ENCODE measurements around the gene CTDSPL.
A peak's percentile ranks its signal among the peaks of the same experiment; 100 is the strongest.
"Not testable (repeated sequence)": the region's sequence is repeated elsewhere in the genome, so short reads cannot be mapped to it uniquely, and the experiment has no call there.

CTDSPL gene

DNA sequence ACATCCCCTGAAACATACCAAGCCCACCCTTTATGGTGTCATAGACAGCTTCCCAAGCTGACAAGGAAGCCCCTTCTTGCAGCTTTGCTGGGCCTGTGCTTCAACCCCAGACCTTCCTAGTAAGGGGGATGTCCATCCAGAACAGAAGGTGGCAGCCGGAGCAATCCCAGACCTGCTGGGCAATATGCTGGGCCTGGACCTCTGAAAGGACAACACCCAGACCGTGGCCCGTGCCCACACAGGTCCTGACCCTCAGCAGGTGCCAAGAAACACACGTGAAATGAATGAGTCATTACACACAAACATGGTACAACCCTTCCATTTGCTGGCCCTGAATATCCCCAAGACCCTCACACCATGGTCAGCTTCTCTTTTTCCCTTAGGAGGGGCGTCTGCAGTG is 109.1 kb downstream of the CTDSPL start:
- DNase-seq = no peak

DNA sequence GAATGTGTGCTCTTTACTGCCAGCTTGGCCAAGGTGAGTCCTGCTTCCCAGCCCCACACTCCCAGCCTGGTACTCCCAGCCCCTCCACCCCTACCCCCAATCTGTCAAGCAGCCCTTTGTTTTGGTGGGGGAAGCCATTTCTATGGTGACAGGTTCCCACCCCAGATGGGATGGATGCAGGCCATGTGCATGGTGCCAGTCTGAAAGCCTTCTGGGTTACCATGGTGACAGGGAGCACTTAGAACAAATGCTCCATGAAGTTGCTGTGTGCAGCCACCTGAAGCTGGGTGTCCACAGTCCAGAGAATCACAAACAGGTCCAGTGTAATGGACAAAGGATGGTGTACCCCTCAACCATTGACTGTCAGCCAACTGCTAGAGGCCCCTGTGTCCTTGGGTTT is 109.8 kb downstream of the CTDSPL start:
- DNase-seq = peak; percentile 42

GRCh38 chr3:37972056-37972455 is 110.4 kb downstream of the CTDSPL start:
- DNase-seq = not testable (repeated sequence)

DNA sequence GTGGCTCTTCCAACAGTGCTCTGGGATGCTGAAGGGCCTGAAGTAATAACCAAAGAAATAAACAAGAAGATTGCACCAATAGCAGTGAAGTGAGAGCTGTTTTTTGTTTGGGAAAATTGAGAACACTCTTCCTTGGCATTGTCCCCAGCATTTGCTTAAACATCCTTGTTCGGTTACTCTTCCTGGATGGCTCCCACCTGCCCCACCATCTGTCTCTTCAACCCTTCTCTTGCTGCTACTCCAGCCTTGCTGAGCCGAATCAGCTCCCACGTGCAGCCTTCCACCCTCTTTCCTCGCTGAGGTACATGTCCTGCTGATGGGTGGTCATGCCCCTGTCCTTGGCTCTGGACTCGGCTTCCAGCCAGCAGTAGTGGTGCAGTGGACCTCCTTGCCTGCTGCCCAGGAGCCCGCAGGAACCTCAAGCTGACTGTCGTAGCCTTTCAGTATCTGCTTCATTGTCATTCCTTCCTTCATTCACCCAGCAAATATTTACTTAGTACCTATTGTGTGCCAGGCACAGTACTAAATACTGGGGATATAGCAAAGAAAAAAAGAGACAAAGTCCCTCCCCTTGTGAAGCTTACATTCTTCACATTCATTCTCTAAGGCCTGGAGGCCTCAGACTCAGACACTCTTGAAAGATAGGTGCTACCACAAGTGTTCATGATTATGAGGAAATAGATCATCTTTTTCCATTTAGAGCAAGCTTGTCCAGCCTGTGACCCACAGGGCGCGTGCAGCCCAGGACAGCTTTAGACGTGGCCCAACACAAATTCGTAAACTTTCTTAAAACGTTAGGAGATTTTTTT is 111.8 kb downstream of the CTDSPL start:
- DNase-seq = peak; percentile 74

DNA sequence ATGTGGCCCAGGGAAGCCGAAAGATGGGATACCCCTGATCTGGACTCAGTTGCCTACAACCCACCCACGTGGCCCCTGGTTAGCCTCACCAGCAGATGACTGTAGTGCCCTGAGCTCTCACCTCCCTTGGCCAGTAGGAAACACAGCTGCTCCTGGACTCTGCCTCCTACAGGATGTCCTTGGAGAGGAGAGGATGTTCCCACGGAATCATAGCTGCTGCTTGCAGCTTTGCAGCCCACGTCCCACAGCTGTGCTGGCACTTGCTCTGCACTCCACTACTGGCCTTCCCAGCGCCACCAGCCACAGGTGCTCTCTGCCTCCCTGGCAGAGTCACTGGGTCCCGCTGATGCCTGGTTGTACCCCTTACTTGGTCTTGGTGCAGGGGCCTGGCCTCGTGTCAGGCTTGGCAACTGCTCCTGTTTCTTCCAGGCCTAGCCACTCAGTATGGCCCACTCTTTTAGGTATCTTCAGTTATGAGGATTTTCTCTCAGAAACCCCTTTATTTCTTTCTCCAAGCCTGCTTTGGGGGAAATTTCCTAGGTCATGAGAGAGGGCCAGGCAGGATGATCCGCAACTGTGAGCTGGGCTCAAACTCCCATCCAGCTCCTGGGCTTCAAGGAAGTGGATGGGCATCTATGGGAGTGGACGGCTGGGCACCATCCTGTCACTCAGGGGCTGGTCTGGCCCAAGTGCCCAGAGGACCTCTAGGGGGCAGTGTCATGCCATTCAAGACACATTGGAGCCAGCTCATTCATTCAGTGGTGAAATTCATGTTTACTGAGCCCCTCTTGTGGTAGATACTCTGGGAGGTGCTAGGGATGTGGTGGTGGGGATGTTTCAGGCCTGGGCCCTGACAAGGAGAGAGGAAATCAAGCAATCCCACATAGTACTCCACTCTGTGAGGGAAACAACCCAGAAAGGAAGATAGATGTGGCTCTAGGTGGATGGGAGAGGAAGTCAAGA is 112.7 kb downstream of the CTDSPL start:
- peak; percentile 45 for DNase-seq

GRCh38 chr3:37979541-37980461 is 118.1 kb downstream of the CTDSPL start:
- no peak for DNase-seq

DNA sequence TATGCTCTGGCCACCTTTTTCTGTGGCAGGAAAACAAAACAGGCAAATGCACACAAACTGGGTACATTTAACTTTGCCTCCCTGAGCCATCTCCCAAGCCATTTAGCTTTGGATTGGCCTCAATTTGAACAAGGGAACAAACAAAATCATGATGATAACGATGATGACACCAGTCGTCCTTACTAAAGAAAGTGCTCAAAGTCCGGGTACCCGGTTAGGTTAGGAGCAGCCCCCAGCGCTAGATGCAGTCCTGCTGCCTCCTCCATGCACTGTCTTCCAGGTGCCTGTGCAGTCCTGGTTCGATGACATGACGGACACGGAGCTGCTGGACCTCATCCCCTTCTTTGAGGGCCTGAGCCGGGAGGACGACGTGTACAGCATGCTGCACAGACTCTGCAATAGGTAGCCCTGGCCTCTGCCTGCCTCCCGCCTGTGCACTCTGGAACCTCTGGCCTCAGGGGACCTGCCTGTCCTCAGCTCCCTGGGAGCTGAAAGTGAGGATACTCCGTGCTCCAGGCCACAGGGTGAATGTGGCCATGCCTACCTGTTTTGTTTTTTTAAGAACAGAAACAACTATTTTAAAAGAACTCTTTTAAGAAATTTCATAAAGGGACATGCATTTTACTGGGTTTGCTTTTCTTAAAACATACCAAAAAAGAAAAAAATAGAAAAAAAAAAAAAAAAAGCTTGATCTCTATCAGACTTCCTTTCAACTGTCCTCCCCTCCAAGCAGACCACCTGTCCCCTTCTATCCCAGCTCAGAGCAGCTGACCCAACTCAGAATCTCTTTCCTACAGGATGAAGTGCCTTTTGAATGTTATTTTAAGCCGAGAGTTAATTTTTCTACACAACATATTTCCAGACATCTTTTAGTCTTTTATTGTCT is 119.0 kb downstream of the CTDSPL start:
- no peak for DNase-seq

GRCh38 chr3:37981348-37981664 is 119.6 kb downstream of the CTDSPL start:
- no peak for DNase-seq

DNA sequence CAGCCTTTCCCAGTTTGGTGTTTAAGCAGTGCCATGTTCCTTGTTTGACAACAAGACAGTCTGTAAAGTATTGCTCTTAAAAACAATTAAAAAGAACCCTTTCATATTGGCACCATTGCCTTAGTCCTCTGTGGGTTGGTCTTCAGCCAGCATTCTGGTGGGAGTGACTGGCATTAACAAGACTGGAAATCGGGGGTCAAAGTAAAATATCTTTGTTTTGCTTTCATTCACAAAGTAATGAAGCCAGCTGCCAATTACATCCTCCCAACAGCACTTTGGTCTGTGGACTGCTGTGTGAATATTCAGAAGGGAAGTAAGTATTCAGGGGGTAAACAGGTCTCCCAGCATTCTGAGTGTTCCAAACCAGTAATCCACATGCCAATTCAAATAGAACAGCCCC is 120.7 kb downstream of the CTDSPL start:
- DNase-seq = no peak

- no peak for DNase-seq
Observed at GRCh38 chr3:37984051-37984450, 122.4 kb downstream of the CTDSPL start.

DNA sequence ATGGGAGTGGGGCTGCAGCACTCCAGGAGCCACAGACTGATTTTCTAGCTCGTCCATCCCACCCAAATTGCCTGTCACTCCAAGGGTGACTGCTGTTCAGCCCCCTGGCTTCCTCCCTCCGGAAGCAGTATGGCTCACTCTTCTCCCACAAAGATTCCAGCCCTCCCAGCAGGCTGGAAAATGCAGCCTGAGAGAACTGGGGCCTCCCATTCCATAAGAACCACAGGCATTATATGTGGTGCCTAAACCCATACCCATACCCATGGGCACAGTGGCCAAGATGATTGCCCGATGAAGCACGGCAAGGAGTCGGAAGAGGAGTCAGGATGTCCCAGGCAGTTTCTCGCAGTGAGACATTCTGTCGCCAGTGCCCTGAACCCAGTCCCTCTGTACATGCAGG is 122.9 kb downstream of the CTDSPL start:
- no peak for DNase-seq

DNA sequence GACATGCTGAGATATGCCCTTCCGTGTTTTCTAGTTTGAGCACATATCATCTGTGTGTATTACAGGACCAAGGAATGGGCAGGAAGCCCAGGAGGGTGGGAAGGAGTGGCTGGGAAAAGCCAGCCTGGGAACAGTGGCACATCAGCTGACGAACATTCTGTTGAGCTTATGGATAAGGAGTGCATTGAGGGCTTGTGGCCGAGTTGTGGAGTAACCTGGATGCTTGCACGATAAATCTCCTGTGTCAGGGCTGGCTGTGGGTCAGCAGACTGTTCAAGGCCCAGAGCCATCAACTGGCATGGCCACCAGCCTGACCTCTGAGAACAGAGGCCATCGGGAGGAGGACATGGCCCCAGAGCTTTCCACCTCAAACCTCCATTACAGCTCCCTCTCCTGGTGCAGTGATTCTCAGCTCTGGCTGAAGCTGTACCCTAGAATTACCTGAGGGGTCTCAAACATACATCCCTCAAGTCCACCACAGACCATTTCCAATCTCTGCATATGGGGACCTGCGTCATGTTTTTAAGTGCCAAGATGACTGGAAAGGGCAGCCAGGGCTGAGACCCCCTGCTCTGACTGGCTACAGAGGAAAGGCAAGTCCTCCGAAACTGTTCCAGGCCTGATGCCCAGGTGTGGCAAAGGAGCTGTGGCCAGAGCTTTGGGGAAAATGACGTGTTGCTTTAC is 124.1 kb downstream of the CTDSPL start:
- DNase-seq = no peak

DNA sequence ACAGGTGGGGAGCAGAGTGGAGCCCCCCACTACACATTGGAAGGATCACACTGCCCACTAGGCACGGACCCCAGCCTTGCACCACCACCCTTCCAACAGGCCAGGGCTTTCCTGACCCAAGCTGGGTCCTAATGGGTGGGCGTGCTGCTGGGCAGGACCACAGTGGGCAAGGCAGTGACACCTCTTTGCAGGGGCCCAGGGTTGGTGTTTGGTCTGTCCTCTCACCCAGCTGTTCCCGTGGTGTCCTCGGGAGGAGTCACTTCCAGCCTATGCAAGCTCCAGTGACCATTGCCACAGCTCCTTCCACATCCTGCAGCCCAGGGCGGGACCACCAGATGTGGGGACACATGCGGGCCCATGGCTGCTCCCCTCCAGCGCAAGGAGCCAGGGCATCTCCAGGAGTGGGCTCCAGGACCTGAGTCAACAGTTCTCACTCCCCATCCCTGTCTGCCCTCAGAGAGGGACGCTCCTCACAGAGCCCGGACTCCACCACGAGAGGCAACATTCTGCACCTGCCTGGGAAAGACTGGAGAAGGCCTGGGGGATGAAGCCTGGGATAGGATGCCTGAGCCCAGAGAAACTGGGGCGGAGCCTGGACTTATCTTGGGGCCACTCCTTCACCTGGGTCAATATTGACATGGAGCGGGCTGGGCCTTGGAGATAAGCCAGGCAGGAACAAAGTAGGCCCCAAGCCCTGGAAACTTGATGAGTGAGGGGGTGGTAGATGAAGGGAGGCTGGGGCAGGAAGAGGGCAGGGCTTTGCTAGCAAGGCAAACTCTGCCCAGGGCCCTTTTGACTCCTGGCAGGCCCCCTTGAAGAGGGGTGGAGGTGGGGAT is 125.0 kb downstream of the CTDSPL start:
- no peak for DNase-seq

DNA sequence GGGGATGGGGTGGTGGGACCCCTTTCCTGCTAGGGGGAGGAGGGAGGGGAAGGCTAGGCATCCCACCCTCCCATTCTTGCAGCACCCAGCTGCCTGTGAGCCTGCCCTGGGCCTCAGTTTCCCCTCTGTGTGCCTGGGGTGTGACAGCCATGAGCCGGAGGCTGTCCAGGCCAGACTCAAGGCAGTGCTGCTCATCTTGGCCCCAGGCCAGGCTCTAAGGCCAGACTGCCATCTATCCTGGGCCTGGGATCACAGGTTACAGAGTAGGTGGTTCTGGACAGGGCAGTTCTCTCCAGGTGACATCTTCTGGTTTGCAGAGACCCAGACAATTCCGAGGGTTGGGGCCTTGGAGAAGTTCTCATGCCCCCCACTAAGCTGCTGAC is 125.6 kb downstream of the CTDSPL start:
- DNase-seq = no peak

DNA sequence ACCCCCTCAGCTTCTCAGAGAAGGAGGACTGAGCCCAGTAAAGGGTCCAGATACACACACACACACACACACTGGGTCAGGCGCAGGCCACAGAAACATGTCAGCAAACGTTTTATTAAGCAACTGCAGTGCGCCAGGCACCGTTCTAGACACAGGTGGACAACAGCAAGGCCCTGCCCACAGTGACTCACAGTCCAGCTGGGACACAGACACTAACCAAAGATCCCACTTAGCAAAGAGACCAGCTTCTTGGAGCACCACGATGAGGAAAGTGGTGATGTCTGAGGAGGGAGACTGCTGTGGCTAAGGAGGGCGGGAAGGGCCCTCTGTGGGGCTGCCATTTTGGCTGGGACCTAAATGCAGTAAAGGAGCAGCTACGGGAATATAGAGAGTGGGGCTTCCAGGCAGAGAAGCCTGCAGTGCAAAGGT is 126.1 kb downstream of the CTDSPL start:
- DNase-seq = no peak

DNA sequence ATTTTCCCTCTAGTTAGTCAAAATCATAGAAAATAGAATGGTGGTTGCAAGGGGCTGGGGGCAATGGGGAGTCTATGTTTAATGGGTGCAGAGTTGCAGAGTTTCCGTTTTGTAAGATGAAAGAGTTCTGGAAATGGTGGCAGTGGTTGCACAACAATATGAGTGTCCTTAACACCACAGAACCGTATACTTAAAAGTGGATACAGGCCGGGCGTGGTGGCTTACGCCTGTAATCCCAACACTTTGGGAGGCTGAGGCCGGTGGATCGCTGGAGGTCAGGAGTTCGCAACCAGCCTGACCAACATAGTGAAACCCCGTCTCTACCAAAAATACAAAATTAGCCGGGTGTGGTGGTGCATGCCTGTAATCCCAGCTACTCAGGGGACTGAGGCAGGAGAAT is 126.7 kb downstream of the CTDSPL start:
- DNase-seq = not testable (repeated sequence)

GRCh38 chr3:37988931-37989525 is 127.3 kb downstream of the CTDSPL start:
- DNase-seq = no peak

- no peak for DNase-seq
Observed at GRCh38 chr3:37989821-37990480, 128.3 kb downstream of the CTDSPL start.

GRCh38 chr3:37990527-37990926 is 128.8 kb downstream of the CTDSPL start, which contains the start of gene VILL:
Gene VILL (plus strand): TSS chr3:37990786. CDS start chr3:37993673, 2,887 bp downstream.
- no peak for DNase-seq
